NCI-H1048 (cell line): ENCODE results near the gene SLC10A6.
"Not testable (repeated sequence)": the region's sequence is repeated elsewhere in the genome, so short reads cannot be mapped to it uniquely, and the experiment has no call there.

Source experiments
- DNase-seq: peaks from one replicate; lab custom pipeline; 2025; lab: John Stamatoyannopoulos, UW

Gene SLC10A6

GRCh38 chr4:86848732-86849619 lies at the start of gene SLC10A6:
TSS of gene SLC10A6 (minus strand) at chr4:86849384. CDS start at chr4:86849115, 269 bp downstream.
- DNase-seq = no peak

- DNase-seq = no peak
Measured at GRCh38 chr4:86898562-86898961, 49.4 kb upstream of the SLC10A6 start.

- no peak for DNase-seq
Measured at GRCh38 chr4:86896596-86896995, 47.4 kb upstream of the SLC10A6 start.

- DNase-seq = peak; percentile 55
Measured at GRCh38 chr4:86895692-86896488, 46.7 kb upstream of the SLC10A6 start.

- no peak for DNase-seq
Measured at GRCh38 chr4:86894455-86894854, 45.3 kb upstream of the SLC10A6 start.

GRCh38 chr4:86893136-86893535 lies 44.0 kb upstream of the SLC10A6 start:
- no peak for DNase-seq

- no peak for DNase-seq
Measured at GRCh38 chr4:86892636-86892960, 43.4 kb upstream of the SLC10A6 start.

- DNase-seq = peak; percentile 28
Measured at GRCh38 chr4:86891762-86892635, 42.8 kb upstream of the SLC10A6 start, which contains the start of gene C4orf36. TSS of gene C4orf36 (minus strand) at chr4:86892422. CDS start at chr4:86891520, 902 bp downstream.

- no peak for DNase-seq
Measured at GRCh38 chr4:86890790-86891189, 41.6 kb upstream of the SLC10A6 start.

GRCh38 chr4:86879641-86880040 lies 30.5 kb upstream of the SLC10A6 start:
- DNase-seq = no peak

- no peak for DNase-seq
Measured at GRCh38 chr4:86878640-86879039, 29.5 kb upstream of the SLC10A6 start.

GRCh38 chr4:86876894-86877685 lies 27.9 kb upstream of the SLC10A6 start:
- no peak for DNase-seq

GRCh38 chr4:86875436-86875835 lies 26.3 kb upstream of the SLC10A6 start:
- not testable (repeated sequence) for DNase-seq

- DNase-seq = no peak
Measured at GRCh38 chr4:86872135-86872534, 23.0 kb upstream of the SLC10A6 start.

- DNase-seq = no peak
Measured at GRCh38 chr4:86870442-86871069, 21.4 kb upstream of the SLC10A6 start.

- DNase-seq = no peak
Measured at GRCh38 chr4:86857341-86858052, 8.3 kb upstream of the SLC10A6 start.

GRCh38 chr4:86856896-86857295 lies 7.7 kb upstream of the SLC10A6 start:
- DNase-seq = no peak

- no peak for DNase-seq
Measured at GRCh38 chr4:86855572-86855971, 6.4 kb upstream of the SLC10A6 start.

GRCh38 chr4:86853209-86853608 lies 4.0 kb upstream of the SLC10A6 start:
- no peak for DNase-seq

- no peak for DNase-seq
Measured at GRCh38 chr4:86848136-86848535, 1.0 kb downstream of the SLC10A6 start.
